Liver (tissue), 9 donors: ENCODE measurements around the gene FLNB. TPM values are rescaled to one million over a fixed set of nuclear protein-coding genes. Genes with fewer than 3 reads are reported as not detected.

Experiments used
- DNase-seq: peaks from one replicate; pipeline ENCODE4 v3.0.0-alpha.2; 2017; ENCODE audit warnings: low spot score
- H3K27ac ChIP-seq, 2 donors: one replicate each; pipeline ENCODE4 v1.7.0; 2013; ENCODE audit warnings: inconsistent platforms in 2 of 2, low read length in 2 of 2, control low read depth in 1 of 2, low read depth in 1 of 2, mild to moderate bottlenecking in 1 of 2
- H3K27me3 ChIP-seq, 4 donors: one replicate each; pipeline versions ENCODE4 v1.6.1 to v1.7.0; 2013; ENCODE audit warnings: low read length in 3 of 4, inconsistent platforms in 1 of 4, mild to moderate bottlenecking in 1 of 4, moderate library complexity in 1 of 4; ENCODE audit not compliant: control insufficient read depth in 4 of 4, insufficient read depth in 4 of 4
- H3K36me3 ChIP-seq, 4 donors: one replicate each; pipeline versions ENCODE4 v1.6.1 to v1.7.0; 2013; ENCODE audit warnings: low read length in 3 of 4, mild to moderate bottlenecking in 3 of 4, low read depth in 1 of 4, moderate library complexity in 1 of 4; ENCODE audit not compliant: control insufficient read depth in 4 of 4, insufficient read depth in 3 of 4
- H3K4me1 ChIP-seq, 4 donors: one replicate each; pipeline versions ENCODE4 v1.6.1 to v1.7.0; 2013; ENCODE audit warnings: low read length in 3 of 4, mild to moderate bottlenecking in 3 of 4, moderate library complexity in 1 of 4; ENCODE audit not compliant: control insufficient read depth in 4 of 4, insufficient read depth in 4 of 4
- H3K4me3 ChIP-seq, 3 donors: one replicate each; pipeline versions ENCODE4 v1.6.1 to v1.7.0; 2013; ENCODE audit warnings: low read length in 3 of 3, control low read depth in 1 of 3, low read depth in 1 of 3, mild to moderate bottlenecking in 1 of 3
- H3K9ac ChIP-seq, 2 donors: one replicate each; pipeline ENCODE4 v1.7.0; 2013; ENCODE audit warnings: low read length in 2 of 2, mild to moderate bottlenecking in 2 of 2, moderate library complexity in 2 of 2, control low read depth in 1 of 2, low read depth in 1 of 2
- H3K9me3 ChIP-seq, 4 donors: one replicate each; pipeline versions ENCODE4 v1.6.1 to v1.7.0; 2013; ENCODE audit warnings: low read length in 3 of 4; ENCODE audit not compliant: control insufficient read depth in 4 of 4
- EGR1 ChIP-seq, 2 donors: IDR thresholded peaks; 2 replicates each; pipeline ENCODE4 v1.6.1; 2016 to 2018; ENCODE audit warnings: antibody characterized with exemption in 2 of 2, low read depth in 2 of 2
- FOXA1 ChIP-seq: IDR thresholded peaks from 2 replicates; pipeline ENCODE4 v1.6.1; 2016; ENCODE audit warnings: antibody characterized with exemption
- FOXA2 ChIP-seq: IDR thresholded peaks from 2 replicates; pipeline ENCODE4 v1.6.1; 2016; ENCODE audit warnings: antibody characterized with exemption
- GABPA ChIP-seq, 2 donors: IDR thresholded peaks in 1 of 2; conservative IDR thresholded peaks in 1 of 2; 2 replicates each; pipeline ENCODE4 v1.6.1; 2016; ENCODE audit warnings: antibody characterized with exemption in 2 of 2, mild to moderate bottlenecking in 1 of 2, moderate library complexity in 1 of 2
- HNF4G ChIP-seq: IDR thresholded peaks from 2 replicates; pipeline ENCODE4 v1.6.1; 2016; ENCODE audit warnings: antibody characterized with exemption
- JUND ChIP-seq, 2 donors: IDR thresholded peaks; 2 replicates each; pipeline ENCODE4 v1.6.1; 2016; ENCODE audit warnings: antibody characterized with exemption in 2 of 2
- NR2F2 ChIP-seq: IDR thresholded peaks from 2 replicates; pipeline ENCODE4 v1.6.1; 2016; ENCODE audit warnings: antibody characterized with exemption
- RAD21 ChIP-seq, 2 donors: IDR thresholded peaks; 2 replicates each; pipeline ENCODE4 v1.6.1; 2016; ENCODE audit warnings: antibody characterized with exemption in 2 of 2, mild to moderate bottlenecking in 2 of 2
- RXRA ChIP-seq, 2 donors: IDR thresholded peaks; 2 replicates each; pipeline ENCODE4 v1.6.1; 2017 to 2018; ENCODE audit warnings: antibody characterized with exemption in 2 of 2, mild to moderate bottlenecking in 1 of 2
- SP1 ChIP-seq: IDR thresholded peaks from 2 replicates; pipeline ENCODE4 v1.6.1; 2018; ENCODE audit warnings: antibody characterized with exemption, mild to moderate bottlenecking
- TAF1 ChIP-seq: conservative IDR thresholded peaks from 2 replicates; pipeline ENCODE4 v1.6.1; 2016; ENCODE audit warnings: antibody characterized with exemption, mild to moderate bottlenecking
- YY1 ChIP-seq: IDR thresholded peaks from 2 replicates; pipeline ENCODE4 v1.6.1; 2016; ENCODE audit warnings: antibody characterized with exemption, mild to moderate bottlenecking
- WGBS: extraction: QIAGEN DNeasy Blood & Tissue Kit; methylation state at CpG from one replicate; pipeline ENCODE4 v1.1.7; 2013; 5-methylcytosine and 5-hydroxymethylcytosine counted together
- polyA plus RNA-seq, 2 donors: library from polyadenylated mRNA; stranded (reverse) in 1 of 2; unstranded in 1 of 2; fragments of 200-250 nt in 1 of 2; fragments of >200 nt in 1 of 2; fragmentation: Nextera tagmentation in 1 of 2; extraction: Ambion mirVana in 1 of 2; gene quantifications; one replicate each; pipeline versions ENCODE4 v1.2.1 to v1.2.3, GENCODE V29; 2013 to 2015
- total RNA-seq, 2 donors: library from RNA; depleted of rRNA; stranded (reverse); fragments of >200 nt; gene quantifications; one replicate each; pipeline ENCODE4 v1.2.3, GENCODE V29; 2014
- TF ChIP-seq, protein P1 (sequence below): IDR thresholded peaks from 2 replicates; pipeline ENCODE4 v1.6.1; 2016; ENCODE audit warnings: antibody characterized with exemption
- TF ChIP-seq, protein P2 (sequence below): IDR thresholded peaks from 2 replicates; pipeline ENCODE4 v1.6.1; 2016; ENCODE audit warnings: antibody characterized with exemption
- TF ChIP-seq, protein P3 (sequence below): IDR thresholded peaks from 2 replicates; pipeline ENCODE4 v1.6.1; 2016; ENCODE audit warnings: antibody characterized with exemption
- TF ChIP-seq, protein P4 (sequence below): fragments of 150-350 bp; IDR thresholded peaks from 2 replicates; pipeline ENCODE4 v1.5.1; 2017; ENCODE audit warnings: improper control_type of control experiment, low read depth, low read length; ENCODE audit not compliant: missing input control
- donor health status: healthy.
- donor health status: healthy.
- donor health status: healthy.
- donor health status: healthy.
- donor health status: healthy.

Gene FLNB
- total and polyA plus RNA-seq, 4 donors = 22.9 to 124 (median 44.3) TPM

DNA sequence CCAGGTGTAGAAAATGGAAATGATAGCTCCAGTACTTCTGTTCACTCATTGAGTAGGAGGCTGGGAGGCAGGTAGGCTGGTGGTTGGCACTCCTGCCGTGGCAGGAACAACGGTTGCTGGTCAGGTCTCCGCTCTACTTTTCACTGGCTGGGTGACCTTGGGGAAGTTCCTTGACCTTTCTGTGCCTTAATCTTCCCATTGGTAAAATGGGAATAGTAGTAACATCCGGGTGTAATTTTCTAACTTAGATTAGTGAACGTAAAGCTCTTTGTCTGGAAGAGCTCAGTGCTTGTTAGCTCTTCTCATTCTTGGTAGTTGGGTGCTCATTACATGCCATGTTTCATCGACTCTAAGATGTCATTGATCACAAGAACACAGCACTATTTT, 45.8 kb upstream of the FLNB start (continued):
- TF ChIP-seq EGR1 (IDR thresholded peaks at IDR 0.05; ENCODE audit: low read depth in 2 of 2) (no peak), YY1 (no peak)

DNA sequence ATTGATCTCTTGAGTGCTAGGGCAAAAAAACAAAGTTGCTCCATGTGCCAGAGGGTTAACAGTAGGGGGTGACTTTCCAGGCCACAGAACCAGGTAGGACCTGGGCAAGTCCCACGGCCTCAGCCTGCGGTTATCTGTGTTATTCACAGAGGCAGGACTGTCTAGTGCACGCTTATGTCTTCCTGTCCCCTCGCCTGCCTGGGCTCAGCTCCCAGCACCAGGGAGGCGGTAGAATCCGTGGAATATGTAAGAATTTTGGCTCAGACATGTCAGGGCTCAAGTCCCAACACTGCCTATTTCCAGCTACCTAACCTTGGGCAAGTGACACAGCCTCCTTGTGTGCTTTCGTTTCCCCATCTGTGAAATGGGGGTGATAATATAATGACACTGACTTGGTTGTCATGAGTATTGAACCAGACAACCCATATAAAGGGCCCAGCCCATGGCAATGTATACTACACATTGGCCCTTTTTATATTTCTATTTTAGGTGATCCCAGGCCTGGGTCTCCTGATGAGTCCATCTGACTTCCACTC, 44.3 kb upstream of the FLNB start:
- H3K9ac ChIP-seq = no peak overlapping the region
- WGBS = 78% methylated on average over 7 of the region's 7 CpGs
- no peak for DNase-seq
- no peak overlapping the region for H3K27ac ChIP-seq
- no peaks in the 10 kb centered on the region for H3K36me3 ChIP-seq
- H3K27me3 ChIP-seq = no peaks in the 10 kb centered on the region
- H3K9me3 ChIP-seq = no peaks in the 10 kb centered on the region
- no peak overlapping the region for H3K4me3 ChIP-seq
- no peak for TF ChIP-seq RAD21 (IDR thresholded peaks at IDR 0.05)
- H3K4me1 ChIP-seq = peaks cover 0 to 3% (median 0%) of the 10 kb centered on the region in 4 donors

DNA sequence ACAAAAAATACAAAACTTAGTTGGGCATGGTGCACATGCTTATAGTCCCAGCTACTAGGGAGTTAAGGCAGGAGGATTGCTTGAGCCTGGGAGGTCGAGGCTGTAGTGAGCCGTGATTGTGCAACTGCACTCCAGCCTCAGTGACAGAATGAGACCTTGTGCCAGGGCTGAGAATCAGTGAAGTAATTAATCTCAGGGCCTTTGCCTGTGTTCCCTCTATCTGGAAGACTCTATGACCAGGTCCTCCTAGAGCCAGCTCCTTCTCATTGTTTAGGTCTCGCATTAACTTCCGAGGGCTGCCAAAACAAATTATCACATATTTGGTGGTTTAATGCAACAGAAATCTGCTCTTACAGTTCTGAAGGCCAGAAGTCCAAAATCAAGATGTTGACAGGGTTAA, 41.4 kb upstream of the FLNB start:
- no peak for DNase-seq
- Histone ChIP-seq H3K27ac (no peak overlapping the region), H3K36me3 (no peaks in the 10 kb centered on the region), H3K4me1 (no peaks in the 10 kb centered on the region), H3K9ac (no peak overlapping the region), H3K27me3 (no peaks in the 10 kb centered on the region), H3K9me3 (no peaks in the 10 kb centered on the region), H3K4me3 (no peak overlapping the region)
- 67% methylated on average over 4 of the region's 4 CpGs for WGBS
- TF ChIP-seq JUND (IDR thresholded peaks at IDR 0.05) = no peak
- TF ChIP-seq HNF4G = no peak
- no peak for TF ChIP-seq FOXA2
- no peak for TF ChIP-seq YY1
- TF ChIP-seq RAD21 (IDR thresholded peaks at IDR 0.05) = no peak
- TF ChIP-seq, protein P1, sequence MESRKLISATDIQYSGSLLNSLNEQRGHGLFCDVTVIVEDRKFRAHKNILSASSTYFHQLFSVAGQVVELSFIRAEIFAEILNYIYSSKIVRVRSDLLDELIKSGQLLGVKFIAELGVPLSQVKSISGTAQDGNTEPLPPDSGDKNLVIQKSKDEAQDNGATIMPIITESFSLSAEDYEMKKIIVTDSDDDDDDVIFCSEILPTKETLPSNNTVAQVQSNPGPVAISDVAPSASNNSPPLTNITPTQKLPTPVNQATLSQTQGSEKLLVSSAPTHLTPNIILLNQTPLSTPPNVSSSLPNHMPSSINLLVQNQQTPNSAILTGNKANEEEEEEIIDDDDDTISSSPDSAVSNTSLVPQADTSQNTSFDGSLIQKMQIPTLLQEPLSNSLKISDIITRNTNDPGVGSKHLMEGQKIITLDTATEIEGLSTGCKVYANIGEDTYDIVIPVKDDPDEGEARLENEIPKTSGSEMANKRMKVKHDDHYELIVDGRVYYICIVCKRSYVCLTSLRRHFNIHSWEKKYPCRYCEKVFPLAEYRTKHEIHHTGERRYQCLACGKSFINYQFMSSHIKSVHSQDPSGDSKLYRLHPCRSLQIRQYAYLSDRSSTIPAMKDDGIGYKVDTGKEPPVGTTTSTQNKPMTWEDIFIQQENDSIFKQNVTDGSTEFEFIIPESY = no peak
- TF ChIP-seq TAF1 = no peak
- TF ChIP-seq, protein P2, sequence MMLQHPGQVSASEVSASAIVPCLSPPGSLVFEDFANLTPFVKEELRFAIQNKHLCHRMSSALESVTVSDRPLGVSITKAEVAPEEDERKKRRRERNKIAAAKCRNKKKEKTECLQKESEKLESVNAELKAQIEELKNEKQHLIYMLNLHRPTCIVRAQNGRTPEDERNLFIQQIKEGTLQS = no peak
- TF ChIP-seq, protein P3, sequence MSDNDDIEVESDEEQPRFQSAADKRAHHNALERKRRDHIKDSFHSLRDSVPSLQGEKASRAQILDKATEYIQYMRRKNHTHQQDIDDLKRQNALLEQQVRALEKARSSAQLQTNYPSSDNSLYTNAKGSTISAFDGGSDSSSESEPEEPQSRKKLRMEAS = no peak
- no peak for TF ChIP-seq NR2F2
- no peak for TF ChIP-seq FOXA1
- no peak for TF ChIP-seq RXRA (IDR thresholded peaks at IDR 0.05)
- no peak for TF ChIP-seq GABPA (IDR thresholded peaks at IDR 0.05 in 1 of 2, conservative IDR thresholded peaks at IDR 0.05 in 1 of 2)

DNA sequence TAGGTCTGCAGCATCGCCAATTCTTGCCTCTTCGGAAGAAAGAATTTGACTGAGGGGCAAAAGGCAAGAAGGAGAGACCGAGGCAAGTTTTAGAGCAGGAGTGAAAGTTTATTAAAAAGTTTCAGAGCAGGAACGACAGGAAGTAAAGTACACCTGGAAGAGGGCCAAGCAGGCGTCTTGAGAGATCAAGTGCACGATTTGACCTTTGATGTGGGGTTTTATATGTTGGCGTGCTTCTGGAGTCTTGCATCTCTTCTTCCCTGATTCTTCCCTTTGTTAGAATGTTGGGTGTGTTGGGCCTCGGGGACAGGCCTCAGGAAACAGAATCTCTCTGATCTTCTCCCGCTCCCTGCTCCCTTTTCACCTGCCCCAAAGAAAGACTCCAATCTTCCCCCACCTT, 40.6 kb upstream of the FLNB start:
- no peaks in the 10 kb centered on the region for H3K36me3 ChIP-seq
- no peak overlapping the region for H3K4me3 ChIP-seq
- no peaks in the 10 kb centered on the region for H3K9me3 ChIP-seq
- H3K4me1 ChIP-seq = no peaks in the 10 kb centered on the region
- H3K9ac ChIP-seq = no peak overlapping the region
- no peak for DNase-seq
- H3K27me3 ChIP-seq = no peaks in the 10 kb centered on the region
- 80% methylated on average over 9 of the region's 9 CpGs for WGBS
- H3K27ac ChIP-seq = no peak overlapping the region
- TF ChIP-seq GABPA (IDR thresholded peaks at IDR 0.05 in 1 of 2, conservative IDR thresholded peaks at IDR 0.05 in 1 of 2) = no peak
- TF ChIP-seq SP1 = no peak
- TF ChIP-seq TAF1 = no peak
- TF ChIP-seq, protein P3 = no peak
- no peak for TF ChIP-seq RXRA (IDR thresholded peaks at IDR 0.05)
- no peak for TF ChIP-seq YY1
- no peak for TF ChIP-seq FOXA1
- TF ChIP-seq NR2F2 = no peak
- TF ChIP-seq, protein P4, sequence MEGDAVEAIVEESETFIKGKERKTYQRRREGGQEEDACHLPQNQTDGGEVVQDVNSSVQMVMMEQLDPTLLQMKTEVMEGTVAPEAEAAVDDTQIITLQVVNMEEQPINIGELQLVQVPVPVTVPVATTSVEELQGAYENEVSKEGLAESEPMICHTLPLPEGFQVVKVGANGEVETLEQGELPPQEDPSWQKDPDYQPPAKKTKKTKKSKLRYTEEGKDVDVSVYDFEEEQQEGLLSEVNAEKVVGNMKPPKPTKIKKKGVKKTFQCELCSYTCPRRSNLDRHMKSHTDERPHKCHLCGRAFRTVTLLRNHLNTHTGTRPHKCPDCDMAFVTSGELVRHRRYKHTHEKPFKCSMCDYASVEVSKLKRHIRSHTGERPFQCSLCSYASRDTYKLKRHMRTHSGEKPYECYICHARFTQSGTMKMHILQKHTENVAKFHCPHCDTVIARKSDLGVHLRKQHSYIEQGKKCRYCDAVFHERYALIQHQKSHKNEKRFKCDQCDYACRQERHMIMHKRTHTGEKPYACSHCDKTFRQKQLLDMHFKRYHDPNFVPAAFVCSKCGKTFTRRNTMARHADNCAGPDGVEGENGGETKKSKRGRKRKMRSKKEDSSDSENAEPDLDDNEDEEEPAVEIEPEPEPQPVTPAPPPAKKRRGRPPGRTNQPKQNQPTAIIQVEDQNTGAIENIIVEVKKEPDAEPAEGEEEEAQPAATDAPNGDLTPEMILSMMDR = no peak
- no peak for TF ChIP-seq EGR1 (IDR thresholded peaks at IDR 0.05; ENCODE audit: low read depth in 2 of 2)
- TF ChIP-seq, protein P2 = no peak
- TF ChIP-seq, protein P1 = no peak
